T-cell (primary cell): Measurements from ENCODE around the gene UTRN. TPM values are rescaled to one million over a fixed set of nuclear protein-coding genes. Genes with fewer than 3 reads are reported as not detected.
A peak's percentile ranks its signal among the peaks of the same experiment; 100 is the strongest.

Experiments
- ATAC-seq, 4 experiments: fragments of 200-7000 bp in 3 of 4; fragments of 150-1000 bp in 1 of 4; cut with Tn5 transposase; replicated peaks in 1 of 4; 1 replicate in 3 of 4; 2 replicates in 1 of 4; pipeline ENCODE4 v1.10.0; 2021; ENCODE audit warnings: moderate library complexity in 3 of 4, mild to moderate bottlenecking in 2 of 4, moderate number of reproducible peaks in 1 of 4
- CTCF ChIA-PET, 2 donors: fragments of 300-600 bp; sonication (Branson Sonifier 250); formaldehyde crosslinking; loops; one replicate each; lab custom pipeline; 2022; ENCODE audit warnings: antibody characterized with exemption in 2 of 2; lab: Charles Lee
- POLR2A ChIA-PET, 2 donors: fragments of 300-600 bp; sonication (Branson Sonifier 250); formaldehyde crosslinking; loops; one replicate each; lab custom pipeline; 2022; ENCODE audit warnings: antibody characterized with exemption in 2 of 2; lab: Charles Lee
- DNase-seq, 35 experiments: peaks; one replicate each; pipeline versions ENCODE4 v3.0.0 to v3.0.0-alpha.2; 2013 to 2023
- H3K27ac ChIP-seq: one replicate; pipeline ENCODE4 v1.5.1; 2013; ENCODE audit warnings: low read length
- H3K27me3 ChIP-seq, 2 experiments: replicated peaks in 1 of 2; 1 replicate in 1 of 2; 2 replicates in 1 of 2; pipeline versions ENCODE4 v1.6.1 to v1.7.0; 2013; ENCODE audit warnings: low read length in 1 of 2, mixed read lengths in 1 of 2; ENCODE audit not compliant: control insufficient read depth in 2 of 2, insufficient read depth in 2 of 2; ENCODE audit errors: extremely low read depth in 1 of 2
- H3K36me3 ChIP-seq, 2 donors: 1 replicate in 1 of 2; 2 replicates in 1 of 2; pipeline versions ENCODE4 v1.6.1 to v1.7.0; 2013; ENCODE audit warnings: low read length in 1 of 2; ENCODE audit not compliant: control insufficient read depth in 2 of 2, insufficient read depth in 1 of 2; ENCODE audit errors: extremely low read depth in 1 of 2
- H3K4me1 ChIP-seq, 2 experiments: 1 replicate in 1 of 2; 2 replicates in 1 of 2; pipeline versions ENCODE4 v1.6.1 to v1.7.0; 2013; ENCODE audit warnings: low read length in 2 of 2, mixed read lengths in 1 of 2; ENCODE audit not compliant: insufficient read depth in 2 of 2, control insufficient read depth in 1 of 2; ENCODE audit errors: extremely low read depth in 1 of 2
- H3K4me3 ChIP-seq, 2 donors: 1 replicate in 1 of 2; 2 replicates in 1 of 2; pipeline versions ENCODE4 v1.5.1 to v1.7.0; 2013; ENCODE audit warnings: mild to moderate bottlenecking in 2 of 2, low read length in 1 of 2, moderate library complexity in 1 of 2; ENCODE audit not compliant: control insufficient read depth in 1 of 2; ENCODE audit errors: extremely low read depth in 1 of 2
- H3K9me3 ChIP-seq: 2 replicates; pipeline ENCODE4 v1.7.0; 2013
- H3K27ac Mint-ChIP-seq, 2 donors: one replicate each; pipeline ENCODE4 v1.8.0; 2020 to 2021; ENCODE audit warnings: mild to moderate bottlenecking in 2 of 2, mixed read lengths in 2 of 2
- H3K27me3 Mint-ChIP-seq, 2 donors: one replicate each; pipeline ENCODE4 v1.8.0; 2021 to 2022; ENCODE audit warnings: mixed read lengths in 2 of 2
- H3K36me3 Mint-ChIP-seq: one replicate; pipeline ENCODE4 v1.8.0; 2021; ENCODE audit warnings: mixed read lengths
- H3K4me1 Mint-ChIP-seq, 3 donors: one replicate each; pipeline ENCODE4 v1.8.0; 2020 to 2022; ENCODE audit warnings: mixed read lengths in 3 of 3, mild to moderate bottlenecking in 1 of 3
- H3K4me3 Mint-ChIP-seq, 3 donors: one replicate each; pipeline ENCODE4 v1.8.0; 2020 to 2022; ENCODE audit warnings: mild to moderate bottlenecking in 3 of 3, mixed read lengths in 3 of 3, moderate library complexity in 3 of 3
- H3K9me3 Mint-ChIP-seq, 3 donors: one replicate each; pipeline ENCODE4 v1.8.0; 2020 to 2022; ENCODE audit warnings: mixed read lengths in 3 of 3
- WGBS: methylation state at CpG from one replicate; pipeline ENCODE4 v1.1.5; 2013; ENCODE audit warnings: missing lambda C conversion rate; ENCODE audit not compliant: insufficient coverage; 5-methylcytosine and 5-hydroxymethylcytosine counted together
- total RNA-seq, 35 experiments: library from RNA in 6 of 35; stranded (reverse) in 6 of 35; fragments of 120-200 nt in 1 of 35; gene quantifications; one replicate each; pipeline versions ENCODE4 v1.2.1 to v1.2.4 and lab custom pipeline; 2013 to 2026

The UTRN gene
- total RNA-seq, 5 donors from 2014 or later (not counting 1 experiment from before 2014, with no cell fraction given): 130 to 247 (median 164) TPM

GRCh38 chr6:144278659-144279314 lies 6.3 kb upstream of the UTRN start:
- no peaks in the 10 kb centered on the region for H3K27me3 ChIP-seq
- ChIA-PET CTCF (no interaction called here), POLR2A (no interaction called here)
- no peak overlapping the region for H3K27ac ChIP-seq
- no peaks in the 10 kb centered on the region for H3K9me3 ChIP-seq
- DNase-seq: no peak
- WGBS: 88% methylated on average over 3 of the region's 4 CpGs
- no peaks in the 10 kb centered on the region for H3K9me3 Mint-ChIP-seq
- peaks cover 3 to 4% of the 10 kb centered on the region in 2 donors for H3K27me3 Mint-ChIP-seq
- no peaks in the 10 kb centered on the region for H3K36me3 Mint-ChIP-seq
- no peak overlapping the region for H3K4me3 ChIP-seq
- H3K4me3 Mint-ChIP-seq: no peak overlapping the region
- ATAC-seq: no peak
- H3K4me1 ChIP-seq: no peaks in the 10 kb centered on the region
- no peaks in the 10 kb centered on the region for H3K36me3 ChIP-seq
- peaks cover 2 to 5% (median 3%) of the 10 kb centered on the region in 3 donors for H3K4me1 Mint-ChIP-seq
- H3K27ac Mint-ChIP-seq: no peak overlapping the region

- ChIA-PET CTCF (no interaction called here), POLR2A (no interaction called here)
- no CpG with 5 or more reads among the region's 2 CpGs for WGBS
- peaks cover 3 to 4% of the 10 kb centered on the region in 2 donors for H3K27me3 Mint-ChIP-seq
- DNase-seq (no peak), ATAC-seq (no peak)
- Histone ChIP-seq H3K4me3 (no peak overlapping the region), H3K27ac (no peak overlapping the region), H3K27me3 (no peaks in the 10 kb centered on the region), H3K4me1 (peaks cover 7% of the 10 kb centered on the region in 2 experiments), H3K36me3 (no peaks in the 10 kb centered on the region), H3K9me3 (no peaks in the 10 kb centered on the region)
- H3K9me3 Mint-ChIP-seq: no peaks in the 10 kb centered on the region
- no peak overlapping the region for H3K4me3 Mint-ChIP-seq
- peaks cover 9 to 13% (median 11%) of the 10 kb centered on the region in 3 donors for H3K4me1 Mint-ChIP-seq
- H3K36me3 Mint-ChIP-seq: no peaks in the 10 kb centered on the region
- H3K27ac Mint-ChIP-seq: no peak overlapping the region
Observed at GRCh38 chr6:144279484-144280150, 5.5 kb upstream of the UTRN start.

- Mint-ChIP-seq H3K4me3 (peak overlapping the region; percentile 92 to 98 (median 94)), H3K27me3 (peaks cover 3 to 4% of the 10 kb centered on the region in 2 donors), H3K4me1 (peaks cover 17 to 21% (median 20%) of the 10 kb centered on the region in 3 donors), H3K27ac (no peak overlapping the region), H3K9me3 (no peaks in the 10 kb centered on the region), H3K36me3 (no peaks in the 10 kb centered on the region)
- Histone ChIP-seq H3K27ac (no peak overlapping the region), H3K27me3 (peaks cover 0 to 11% of the 10 kb centered on the region in 2 experiments), H3K4me1 (peaks cover 13 to 25% of the 10 kb centered on the region in 2 experiments), H3K36me3 (no peaks in the 10 kb centered on the region), H3K4me3 (peak overlapping the region; percentile 82 to 98), H3K9me3 (no peaks in the 10 kb centered on the region)
- no CpG with 5 or more reads among the region's 13 CpGs for WGBS
- ATAC-seq: no peak
- POLR2A ChIA-PET: interaction anchor here (0.6 to 0.7 kb wide), 3 partner anchors 13 to 833 kb away, joined by 4 to 9 read pairs (median 6); partner anchors contain the start of genes ADAT2 (in 1 of the 2) and PEX3 (in 1 of the 2)
- DNase-seq: no peak
- CTCF ChIA-PET: interaction anchor here (0.6 to 1.0 kb wide), 3 partner anchors 67 to 196 kb away, joined by 3 to 4 read pairs (median 3); no protein-coding TSS in a partner anchor
Observed at GRCh38 chr6:144283646-144284477, 1.3 kb upstream of the UTRN start.

GRCh38 chr6:144284478-144284782 lies 705 bp upstream of the UTRN start:
- Mint-ChIP-seq H3K4me3 (peak overlapping the region; percentile 92 to 98 (median 94)), H3K27ac (no peak overlapping the region), H3K9me3 (no peaks in the 10 kb centered on the region), H3K36me3 (no peaks in the 10 kb centered on the region), H3K4me1 (peaks cover 17 to 21% (median 20%) of the 10 kb centered on the region in 3 donors), H3K27me3 (peaks cover 3 to 4% of the 10 kb centered on the region in 2 donors)
- no peaks in the 10 kb centered on the region for H3K9me3 ChIP-seq
- peaks cover 13 to 25% of the 10 kb centered on the region in 2 experiments for H3K4me1 ChIP-seq
- WGBS: 0% methylated on average over 3 of the region's 7 CpGs
- H3K36me3 ChIP-seq: no peaks in the 10 kb centered on the region
- ChIA-PET CTCF (interaction anchor here (0.6 to 0.8 kb wide), 2 partner anchors 67 to 190 kb away, joined by 3 to 4 read pairs; no protein-coding TSS in a partner anchor), POLR2A (no interaction called here)
- H3K27ac ChIP-seq: no peak overlapping the region
- H3K4me3 ChIP-seq: peak overlapping the region; percentile 82 to 98
- peaks cover 0 to 11% of the 10 kb centered on the region in 2 experiments for H3K27me3 ChIP-seq
- ATAC-seq: no peak
- no peak for DNase-seq

- 0% methylated on average over 2 of the region's 15 CpGs for WGBS
- Mint-ChIP-seq H3K4me3 (peak overlapping the region; percentile 92 to 98 (median 94)), H3K4me1 (peaks cover 18 to 24% (median 21%) of the 10 kb centered on the region in 3 donors), H3K36me3 (no peaks in the 10 kb centered on the region), H3K9me3 (no peaks in the 10 kb centered on the region), H3K27ac (peak overlapping the region; percentile 48 to 57), H3K27me3 (peaks cover 3 to 4% of the 10 kb centered on the region in 2 donors)
- ATAC-seq (peak in 3 of 4 experiments; percentile 37 to 53 (median 46)), DNase-seq (peak in 4 of 35 experiments; percentile 5 to 56 (median 20))
- peak overlapping the region; percentile 82 to 98 for H3K4me3 ChIP-seq
- H3K4me1 ChIP-seq: peaks cover 13 to 25% of the 10 kb centered on the region in 2 experiments
- CTCF ChIA-PET: interaction anchor here in 1 of 2 donors (0.7 to 1.4 kb wide), 5 partner anchors 16 to 1678 kb away, joined by 3 to 5 read pairs (median 3); no protein-coding TSS in a partner anchor
- peaks cover 0 to 11% of the 10 kb centered on the region in 2 experiments for H3K27me3 ChIP-seq
- no peaks in the 10 kb centered on the region for H3K9me3 ChIP-seq
- no peaks in the 10 kb centered on the region for H3K36me3 ChIP-seq
- POLR2A ChIA-PET: interaction anchor here in 1 of 2 donors (0.6 kb wide), 1 partner anchor 557 kb away, joined by 4 read pairs; no protein-coding TSS in a partner anchor
- no peak overlapping the region for H3K27ac ChIP-seq
Observed at GRCh38 chr6:144285548-144285797, 338 bp downstream of the UTRN start.
